Hematopoietic multipotent progenitor cell treated with erythropoietin and hydrocortisone succinate and interleukin-3 and kit ligand, for 6 days (in vitro differentiated cells): ENCODE measurements around the gene FARS2.
A peak's percentile ranks its signal among the peaks of the same experiment; 100 is the strongest.

Source experiments
- DNase-seq: peaks from one replicate; pipeline ENCODE4 v3.0.0-alpha.2; 2015

Gene FARS2

GRCh38 chr6:5260661-5261544 lies at the start of gene FARS2, which contains the start of gene LYRM4:
Gene FARS2 (plus strand): TSS chr6:5261513.
Gene LYRM4 (minus strand): TSS chr6:5260950. CDS start chr6:5260733, 217 bp downstream.
- peak; percentile 93 for DNase-seq

DNA sequence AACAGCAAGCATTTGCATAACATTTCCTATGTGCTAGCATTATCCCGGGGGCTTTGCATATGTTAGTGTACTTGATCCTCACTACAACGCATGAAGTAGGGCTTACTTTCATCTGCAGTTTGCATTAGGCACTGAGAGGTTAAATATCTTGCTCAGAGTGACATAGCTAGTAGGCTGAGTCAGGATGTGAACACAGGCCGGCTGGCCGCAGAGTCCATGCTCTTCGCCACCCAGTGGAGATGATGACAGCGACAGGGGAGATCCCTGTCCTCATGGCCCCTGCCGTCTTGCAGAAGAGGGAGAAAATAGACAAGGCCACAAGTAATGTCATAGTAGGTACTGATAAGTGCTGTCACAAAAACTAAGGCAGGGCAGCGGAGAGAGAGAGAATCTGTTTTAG lies 47.5 kb upstream of the FARS2 start:
- DNase-seq: no peak

DNA sequence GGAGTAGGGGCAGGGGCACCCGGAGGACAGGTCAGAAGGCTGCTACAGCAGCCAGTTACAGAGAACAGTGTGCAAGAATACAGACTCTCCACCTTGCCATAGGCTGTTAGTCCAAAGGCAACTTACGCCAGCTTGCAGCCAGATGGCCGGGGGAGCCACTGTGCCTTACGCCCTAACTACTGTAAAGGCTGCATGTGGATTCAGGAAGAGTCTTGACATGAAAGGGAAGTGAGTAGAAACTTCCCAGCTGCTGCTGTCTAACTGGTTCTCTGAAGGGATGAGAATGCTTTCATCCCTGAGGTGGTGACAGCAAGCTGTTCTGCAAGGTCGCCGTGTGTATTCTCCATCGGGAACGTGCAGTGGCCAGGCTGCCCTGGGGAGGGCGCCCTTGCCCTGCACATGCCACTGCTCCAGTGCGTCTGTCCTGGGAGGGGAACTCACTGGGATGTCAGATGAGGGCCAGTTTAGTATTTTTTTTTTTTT lies 46.7 kb upstream of the FARS2 start:
- DNase-seq: peak; percentile 61

- no peak for DNase-seq
Measured at GRCh38 chr6:5215159-5215558, 46.2 kb upstream of the FARS2 start.

- DNase-seq: peak; percentile 28
Measured at GRCh38 chr6:5215799-5216198, 45.5 kb upstream of the FARS2 start.

- no peak for DNase-seq
Measured at GRCh38 chr6:5217356-5217755, 44.0 kb upstream of the FARS2 start.

DNA sequence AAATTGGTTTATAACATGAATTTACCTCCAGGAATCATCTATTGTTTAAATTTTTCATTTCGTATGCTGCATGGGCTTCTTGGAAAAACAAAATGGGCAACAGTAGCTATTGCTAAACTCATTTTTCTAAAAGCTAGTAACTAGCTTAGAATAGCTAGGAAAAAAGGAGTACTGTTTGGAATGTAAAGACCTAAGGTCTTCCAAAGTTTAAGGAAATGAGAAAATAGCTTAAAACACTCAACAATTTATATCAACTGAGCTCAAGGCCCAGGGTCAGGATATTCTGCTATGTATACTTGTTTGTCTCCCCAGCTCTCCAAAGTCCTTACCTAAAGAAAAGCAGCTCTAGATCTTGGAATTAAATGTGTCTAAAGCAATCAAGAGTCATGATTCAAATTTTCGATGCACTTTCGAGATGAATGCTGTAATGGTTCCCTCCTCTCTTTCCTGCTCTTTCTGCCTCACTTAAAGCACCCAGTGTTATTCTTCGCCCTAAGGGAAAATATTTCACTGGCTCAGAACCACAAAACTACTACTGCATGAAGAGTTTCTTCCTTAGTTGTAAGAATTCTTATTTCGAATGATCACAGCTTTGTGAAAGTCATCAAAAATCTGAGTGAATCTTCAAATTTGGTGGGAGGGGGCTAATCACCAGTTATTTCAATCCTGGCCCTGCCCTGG lies 42.2 kb upstream of the FARS2 start:
- DNase-seq: no peak

DNA sequence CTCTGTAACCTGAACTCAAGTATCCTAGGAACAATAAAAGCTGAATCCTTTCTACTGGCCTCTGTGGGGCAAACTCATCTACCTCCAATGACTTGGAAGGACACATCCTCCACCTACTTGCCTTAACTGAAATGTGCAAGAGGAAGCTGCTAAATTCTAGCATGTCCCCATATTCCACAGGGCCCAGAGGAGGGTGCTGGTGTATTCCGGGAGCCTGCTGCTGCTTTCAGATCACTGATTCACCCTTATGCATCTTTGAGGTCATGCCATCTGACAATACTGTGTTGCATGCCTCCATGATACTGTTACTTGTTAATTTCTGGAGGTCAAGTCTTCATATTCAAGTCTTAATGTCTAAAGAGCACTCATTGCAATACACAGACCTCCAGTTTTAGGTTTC lies 40.9 kb upstream of the FARS2 start:
- DNase-seq: no peak

DNA sequence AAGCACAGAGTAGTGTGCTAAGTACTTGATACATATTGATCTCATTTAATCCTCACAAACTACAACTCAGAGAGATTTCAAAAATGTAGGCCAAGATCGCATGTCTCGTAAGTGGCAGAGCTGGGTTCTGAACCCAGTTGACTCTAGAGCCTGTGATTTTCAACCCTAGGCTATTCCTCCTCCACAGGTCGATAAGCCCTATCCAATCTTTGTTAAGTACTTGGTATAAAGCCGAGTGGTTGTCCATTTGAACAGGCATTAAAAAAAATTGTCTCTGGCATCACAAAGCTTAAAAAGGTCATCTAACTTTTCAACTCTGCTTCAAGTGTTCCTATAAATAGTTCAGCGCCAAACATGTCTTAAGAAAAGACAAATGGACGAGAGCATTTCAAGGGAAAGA lies 38.0 kb upstream of the FARS2 start:
- no peak for DNase-seq

- no peak for DNase-seq
Measured at GRCh38 chr6:5229356-5229755, 32.0 kb upstream of the FARS2 start.

GRCh38 chr6:5230081-5230480 lies 31.2 kb upstream of the FARS2 start:
- DNase-seq: no peak

GRCh38 chr6:5231289-5231688 lies 30.0 kb upstream of the FARS2 start:
- DNase-seq: no peak

- DNase-seq: peak; percentile 24
Measured at GRCh38 chr6:5234874-5235273, 26.4 kb upstream of the FARS2 start.

GRCh38 chr6:5235830-5236229 lies 25.5 kb upstream of the FARS2 start:
- DNase-seq: no peak

GRCh38 chr6:5237805-5238204 lies 23.5 kb upstream of the FARS2 start:
- DNase-seq: no peak

DNA sequence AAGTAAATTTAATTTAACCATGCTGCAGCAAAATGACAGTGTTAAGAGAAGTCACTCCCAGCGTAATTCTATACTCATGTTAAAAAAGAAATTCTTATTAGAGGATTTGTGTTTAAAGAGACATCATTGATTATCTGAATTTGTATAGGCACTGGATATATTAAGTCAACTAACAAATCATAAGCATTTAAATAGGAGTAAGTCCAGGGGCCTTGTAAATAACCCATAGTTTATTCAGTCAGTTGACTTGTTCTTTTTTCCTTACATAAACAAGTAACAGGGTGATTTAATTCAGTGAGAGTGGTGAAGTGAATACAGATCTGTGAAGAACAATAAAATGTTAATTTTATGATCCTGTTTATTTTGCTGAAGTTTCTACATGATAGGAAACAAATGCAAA lies 23.0 kb upstream of the FARS2 start:
- no peak for DNase-seq

- no peak for DNase-seq
Measured at GRCh38 chr6:5241252-5241651, 20.1 kb upstream of the FARS2 start.

DNA sequence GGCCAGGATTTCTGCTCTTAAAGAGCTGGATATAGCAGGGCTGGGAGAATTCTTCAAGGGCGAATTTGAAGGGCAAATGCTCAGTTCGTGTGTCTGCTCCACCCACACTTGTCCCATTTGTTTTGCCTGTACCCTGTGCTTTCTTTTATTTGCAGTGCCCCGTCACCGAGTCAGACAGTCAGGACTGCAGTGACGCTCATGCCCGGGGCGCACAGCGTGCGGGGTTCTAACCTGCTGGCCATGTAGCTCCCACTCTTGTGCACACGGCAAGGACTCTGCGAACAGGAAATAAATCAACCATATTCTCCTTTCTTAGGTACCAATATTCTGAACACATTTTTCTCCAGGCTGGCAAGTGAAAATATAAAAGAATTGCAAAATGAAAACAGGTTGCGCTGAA lies 18.2 kb upstream of the FARS2 start:
- DNase-seq: no peak

DNA sequence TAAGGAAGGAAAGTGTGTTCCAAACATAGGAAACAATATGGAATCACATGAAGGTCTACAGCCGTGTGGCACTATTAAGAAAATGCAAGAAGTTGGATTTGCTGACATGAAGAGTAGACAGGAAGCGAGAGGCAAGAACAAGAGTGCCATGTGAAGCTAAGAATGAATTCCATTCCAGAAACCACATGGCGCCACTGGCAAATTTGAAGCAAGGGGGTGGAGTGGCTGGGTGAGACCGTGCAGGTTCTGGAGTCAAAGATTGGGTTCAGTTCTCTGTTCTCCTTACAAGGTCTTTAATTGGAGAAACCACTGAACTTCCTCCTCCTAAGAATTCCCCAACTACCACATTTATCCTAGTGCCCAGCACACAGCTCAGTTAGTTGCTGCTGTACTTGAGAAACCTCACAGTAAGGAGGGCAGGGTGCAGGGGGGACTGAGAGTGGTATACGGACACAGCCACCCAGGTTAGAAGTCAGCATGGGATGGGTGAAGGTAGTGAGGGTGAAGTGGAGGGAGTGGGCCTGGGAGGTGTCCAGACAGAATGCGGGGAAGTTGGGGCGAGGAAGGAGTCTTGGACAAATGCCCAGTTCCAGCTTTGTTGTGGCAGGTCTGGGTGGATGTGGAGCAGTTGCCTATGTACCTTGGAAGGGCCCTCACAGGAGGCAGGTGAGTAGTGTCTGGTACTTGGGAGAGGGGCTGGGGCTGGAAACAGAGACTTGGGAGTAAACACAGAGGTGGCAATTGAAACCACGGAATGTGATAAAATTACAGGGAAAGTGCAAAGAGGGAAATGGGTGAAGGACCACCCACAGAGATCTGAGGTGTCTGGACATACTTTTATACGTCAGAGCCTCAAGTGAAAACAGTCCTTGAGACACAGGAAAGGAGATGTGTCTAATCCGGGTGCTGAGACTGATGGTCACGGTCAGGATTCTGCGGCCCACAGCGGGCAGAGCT lies 14.9 kb upstream of the FARS2 start:
- DNase-seq: no peak

DNA sequence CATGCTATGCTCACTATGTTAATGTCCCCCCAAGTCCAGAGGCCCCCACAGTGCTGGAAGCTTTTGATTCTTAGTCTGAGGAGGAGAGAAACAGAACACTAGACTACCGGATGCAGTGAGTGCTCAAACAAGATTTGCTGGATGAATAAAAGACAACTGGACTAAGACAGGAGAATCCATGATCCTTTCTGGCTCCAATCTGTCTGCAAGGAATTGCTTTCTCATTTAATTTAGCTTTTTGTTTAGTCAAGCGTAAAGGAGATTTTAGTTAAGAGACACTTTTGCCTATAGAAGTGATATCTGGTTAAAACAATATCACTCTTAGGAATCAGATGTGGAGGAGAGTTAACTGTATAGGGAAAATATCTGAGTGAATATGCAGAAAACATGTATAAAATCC lies 14.1 kb upstream of the FARS2 start:
- no peak for DNase-seq

- no peak for DNase-seq
Measured at GRCh38 chr6:5248302-5249098, 12.8 kb upstream of the FARS2 start.
